NCI-H774 (cell line): ENCODE data around the gene OSCP1.

Experiments used
- DNase-seq: peaks from one replicate; lab custom pipeline; 2025; lab: John Stamatoyannopoulos, UW

OSCP1 gene

DNA sequence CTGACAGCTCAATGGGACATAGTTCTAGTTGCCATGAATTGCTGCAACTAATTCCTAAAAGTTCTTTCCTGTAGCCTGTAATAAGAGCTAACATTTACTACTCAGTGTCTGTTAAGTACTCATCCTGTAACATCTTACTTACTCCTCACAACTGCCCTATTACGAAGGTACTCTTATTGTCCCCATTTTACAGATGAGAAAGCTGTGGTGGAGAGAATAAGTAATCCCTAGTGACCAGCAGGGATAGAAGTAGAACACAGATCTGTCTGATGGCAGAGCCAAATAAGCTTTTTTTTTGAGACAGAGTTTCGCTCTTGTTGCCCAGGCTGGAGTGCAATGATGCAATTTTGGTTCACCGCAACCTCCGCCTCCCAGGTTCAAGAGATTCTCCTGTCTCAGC lies 67.6 kb downstream of the OSCP1 start:
- DNase-seq = no peak

DNA sequence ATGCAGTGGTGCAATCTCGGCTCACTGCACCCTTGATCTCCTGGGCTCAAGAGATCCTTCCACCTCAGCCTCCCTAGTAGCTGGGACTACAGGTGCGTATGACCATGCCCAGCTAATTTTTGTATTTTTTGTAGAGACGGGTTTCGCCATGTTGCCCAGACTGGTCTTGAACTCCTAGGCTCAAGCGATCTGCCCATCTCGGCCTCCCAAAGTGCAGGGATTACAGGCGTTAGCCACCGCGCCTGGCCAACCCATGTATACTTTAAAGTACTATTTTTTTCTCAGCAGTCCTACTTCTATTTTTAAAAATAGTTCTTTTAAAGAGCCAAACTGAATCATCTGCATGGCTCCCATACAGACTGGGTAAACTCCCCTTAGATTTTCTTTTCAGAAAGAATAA lies 68.0 kb downstream of the OSCP1 start:
- no peak for DNase-seq

DNA sequence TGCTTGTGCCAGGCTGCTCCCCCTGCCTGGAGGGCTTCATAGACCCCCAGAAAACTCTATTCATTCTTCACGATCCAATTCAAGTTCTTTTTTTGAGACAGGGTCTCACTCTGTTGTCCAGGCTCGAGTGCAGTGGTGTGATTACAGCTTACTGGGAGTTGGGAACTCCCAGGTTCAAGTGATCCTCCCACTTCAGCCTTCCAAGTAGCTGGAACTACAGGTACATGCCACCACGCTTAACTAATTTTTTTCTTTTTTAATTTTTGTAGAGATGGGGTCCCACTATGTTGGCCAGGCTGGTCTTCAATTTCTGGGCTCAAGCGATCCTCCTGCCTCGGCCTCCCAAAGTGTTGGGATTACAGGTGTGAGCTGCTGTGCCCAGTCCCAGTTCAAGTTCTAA lies 68.8 kb downstream of the OSCP1 start:
- no peak for DNase-seq

DNA sequence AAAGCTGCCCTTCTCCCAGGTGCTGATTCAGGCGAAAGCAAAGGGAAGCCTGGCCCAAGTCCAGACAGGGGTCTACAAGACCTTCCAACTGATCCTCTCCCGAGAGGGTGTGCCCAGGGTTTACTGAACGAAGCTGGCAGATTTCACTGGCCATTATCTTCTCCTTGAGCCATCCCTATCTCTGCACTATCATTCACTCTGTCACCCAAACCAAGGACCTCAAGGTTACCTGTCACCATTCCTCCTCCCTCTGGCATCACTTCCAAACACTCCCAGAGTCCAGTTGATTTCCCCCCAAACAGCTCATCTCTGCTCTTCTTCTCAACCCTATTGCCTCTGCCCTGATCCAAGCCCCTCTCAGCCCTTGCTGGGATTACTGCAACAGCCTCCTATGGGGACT lies 69.5 kb downstream of the OSCP1 start:
- DNase-seq = no peak

DNA sequence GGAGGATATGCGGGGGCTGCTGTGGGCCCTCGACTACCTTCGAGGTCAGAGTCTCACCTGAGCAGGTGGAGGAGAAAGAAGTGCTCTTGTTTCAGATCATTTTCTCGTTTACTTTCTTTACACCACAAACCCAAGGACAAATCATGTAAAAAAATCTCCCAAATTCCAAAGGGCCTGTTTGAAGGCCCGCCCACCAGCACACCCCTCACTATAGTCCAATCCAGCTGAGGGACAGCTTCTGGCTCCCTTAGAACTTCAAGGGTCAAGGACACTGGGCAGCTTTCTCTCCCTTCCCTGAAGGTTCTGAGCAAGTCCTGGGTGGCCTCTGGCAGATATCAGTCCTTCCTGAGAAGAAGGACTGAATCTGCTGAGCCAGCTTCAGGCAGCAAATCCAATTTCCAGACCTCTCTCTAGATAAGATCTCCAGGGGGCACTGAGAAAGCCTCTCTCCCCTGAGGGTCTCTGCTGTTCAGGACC lies 70.1 kb downstream of the OSCP1 start:
- no peak for DNase-seq

DNA sequence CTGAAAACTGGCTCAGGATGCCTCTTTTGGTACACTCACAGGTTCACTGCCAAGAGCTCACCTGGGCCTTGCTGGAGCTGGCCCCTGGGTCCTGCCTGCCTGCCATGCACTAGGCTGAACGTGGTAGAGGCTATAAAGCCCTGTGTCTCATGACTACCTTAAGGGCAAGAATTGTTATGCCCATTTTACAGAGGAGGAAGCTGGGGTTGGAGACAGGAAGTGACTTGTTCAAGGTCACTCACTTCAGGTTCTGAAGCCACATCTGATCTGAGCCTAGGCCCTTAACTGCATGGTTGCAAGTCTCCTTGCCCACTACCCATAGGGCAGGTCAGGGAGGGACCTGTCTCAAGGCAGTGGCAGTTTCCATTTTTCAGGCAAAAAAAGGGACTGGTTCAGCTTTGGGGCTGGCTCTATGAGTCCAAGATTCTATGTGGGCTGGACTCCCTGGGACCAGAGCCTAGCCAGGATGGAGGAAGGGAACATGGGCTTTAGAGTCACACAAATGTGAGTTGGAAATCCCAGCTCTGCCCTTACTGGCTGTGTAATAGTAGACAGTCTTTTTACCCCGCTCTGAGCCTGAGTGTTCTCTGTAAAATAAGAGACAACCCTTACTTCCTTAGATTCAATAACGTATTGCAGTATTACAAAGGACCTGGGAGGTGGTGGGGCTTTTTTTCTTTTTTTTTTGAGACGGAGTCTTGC lies 72.3 kb downstream of the OSCP1 start:
- no peak for DNase-seq

DNA sequence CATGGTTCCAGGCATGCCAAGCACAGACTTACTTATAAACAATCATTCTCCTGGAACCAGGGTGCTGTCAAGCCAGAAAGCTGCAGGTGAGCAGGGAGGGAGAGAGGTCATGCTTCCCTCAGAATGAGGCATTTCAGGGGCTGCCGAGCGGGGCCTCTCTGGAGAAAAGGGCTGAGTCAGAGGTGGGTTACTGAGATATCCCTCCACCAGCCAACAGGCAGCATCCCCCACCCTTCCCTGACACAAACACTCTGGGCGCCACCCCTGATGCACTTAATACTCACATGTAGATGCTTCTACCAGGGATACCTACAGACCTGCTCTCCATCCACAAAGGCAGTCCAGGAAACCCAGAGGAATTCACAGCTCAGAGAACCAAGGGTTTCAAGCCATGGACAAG lies 77.6 kb downstream of the OSCP1 start:
- DNase-seq = no peak

DNA sequence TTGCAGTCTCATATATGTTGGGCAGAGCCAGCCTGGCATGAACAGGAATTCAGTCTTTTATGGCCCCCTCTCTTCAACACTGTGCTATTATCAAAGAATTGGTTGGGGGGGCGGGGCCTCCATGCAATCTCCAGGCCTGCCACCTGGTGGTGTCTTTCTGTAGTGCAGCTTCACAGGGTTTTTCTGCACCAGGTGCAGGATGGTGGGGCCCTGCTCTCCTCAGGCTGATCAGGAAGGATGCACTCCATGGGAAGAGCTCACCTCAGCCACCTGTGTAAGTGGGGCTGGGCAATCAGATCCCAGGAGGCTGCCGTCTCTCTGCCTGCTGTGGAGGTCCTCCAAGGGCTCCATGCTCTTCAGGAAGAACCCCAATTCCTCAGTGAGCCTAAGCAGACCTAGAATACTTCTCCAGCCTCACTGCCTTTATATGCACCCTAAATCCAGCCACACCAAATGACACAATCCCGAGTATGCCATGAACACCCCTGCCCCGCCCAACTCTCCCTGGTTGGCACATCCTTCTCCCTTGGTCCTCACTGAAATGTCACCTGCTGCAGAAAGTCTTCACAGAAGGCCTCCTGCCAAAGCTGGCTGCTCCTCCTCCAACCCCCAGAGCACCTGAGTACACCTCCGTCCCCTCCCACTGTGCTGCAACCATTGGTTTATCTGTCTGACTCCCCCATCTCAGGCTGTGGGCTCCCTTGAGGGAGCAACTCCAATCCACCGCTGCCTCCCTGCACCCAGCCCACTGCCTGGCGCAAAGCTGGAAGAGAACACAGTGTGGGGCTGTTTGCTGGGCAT lies 81.0 kb downstream of the OSCP1 start:
- peak; percentile 83 for DNase-seq
